ENCODE results near the gene PTPRT.

Gene PTPRT

GRCh38 chr20:42553374-42553773, 636.3 kb downstream of the PTPRT start:
- Histone ChIP-seq H3K9ac (ENCODE audit: low read depth, low read length) (no peak overlapping the region), H3K27me3 (ENCODE audit: insufficient read depth, low read length) (no peaks in the 10 kb centered on the region), H3K4me3 (ENCODE audit: low read length) (no peak overlapping the region), H3K27ac (ENCODE audit: low read length) (no peak overlapping the region), H3K9me3 (ENCODE audit: insufficient read depth, low read depth, low read length) (no peaks in the 10 kb centered on the region), H3K36me3 (ENCODE audit: insufficient read depth, low read depth, low read length) (no peaks in the 10 kb centered on the region), H3K4me1 (ENCODE audit: insufficient read depth, low read length) (no peaks in the 10 kb centered on the region)

- Histone ChIP-seq H3K36me3 (ENCODE audit: insufficient read depth, low read depth, low read length) (no peaks in the 10 kb centered on the region), H3K27me3 (ENCODE audit: insufficient read depth, low read length) (no peaks in the 10 kb centered on the region), H3K9ac (ENCODE audit: low read depth, low read length) (no peak overlapping the region), H3K9me3 (ENCODE audit: insufficient read depth, low read depth, low read length) (no peaks in the 10 kb centered on the region), H3K27ac (ENCODE audit: low read length) (no peak overlapping the region), H3K4me1 (ENCODE audit: insufficient read depth, low read length) (no peaks in the 10 kb centered on the region), H3K4me3 (ENCODE audit: low read length) (no peak overlapping the region)
These were observed 640.2 kb downstream of the PTPRT start for GRCh38 chr20:42549496-42549895.

- Histone ChIP-seq H3K36me3 (ENCODE audit: insufficient read depth, low read depth, low read length) (no peaks in the 10 kb centered on the region), H3K9ac (ENCODE audit: low read depth, low read length) (no peak overlapping the region), H3K27me3 (ENCODE audit: insufficient read depth, low read length) (no peaks in the 10 kb centered on the region), H3K9me3 (ENCODE audit: insufficient read depth, low read depth, low read length) (no peaks in the 10 kb centered on the region), H3K27ac (ENCODE audit: low read length) (no peak overlapping the region), H3K4me1 (ENCODE audit: insufficient read depth, low read length) (no peaks in the 10 kb centered on the region), H3K4me3 (ENCODE audit: low read length) (no peak overlapping the region)
These were observed 644.8 kb downstream of the PTPRT start for GRCh38 chr20:42544926-42545325.

GRCh38 chr20:42532831-42533230, 656.9 kb downstream of the PTPRT start:
- H3K27ac ChIP-seq (ENCODE audit: low read length): no peak overlapping the region
- H3K4me1 ChIP-seq (ENCODE audit: insufficient read depth, low read length): no peaks in the 10 kb centered on the region
- no peak overlapping the region for H3K4me3 ChIP-seq (ENCODE audit: low read length)
- H3K9me3 ChIP-seq (ENCODE audit: insufficient read depth, low read depth, low read length): no peaks in the 10 kb centered on the region
- H3K9ac ChIP-seq (ENCODE audit: low read depth, low read length): no peak overlapping the region
- no peaks in the 10 kb centered on the region for H3K27me3 ChIP-seq (ENCODE audit: insufficient read depth, low read length)
- no peaks in the 10 kb centered on the region for H3K36me3 ChIP-seq (ENCODE audit: insufficient read depth, low read depth, low read length)

GRCh38 chr20:42531508-42531961, 658.2 kb downstream of the PTPRT start:
- H3K27me3 ChIP-seq (ENCODE audit: insufficient read depth, low read length): no peaks in the 10 kb centered on the region
- H3K9ac ChIP-seq (ENCODE audit: low read depth, low read length): no peak overlapping the region
- H3K4me3 ChIP-seq (ENCODE audit: low read length): no peak overlapping the region

GRCh38 chr20:42530855-42531448, 658.8 kb downstream of the PTPRT start:
- Histone ChIP-seq H3K4me1 (ENCODE audit: insufficient read depth, low read length) (no peaks in the 10 kb centered on the region), H3K9me3 (ENCODE audit: insufficient read depth, low read depth, low read length) (no peaks in the 10 kb centered on the region), H3K36me3 (ENCODE audit: insufficient read depth, low read depth, low read length) (no peaks in the 10 kb centered on the region), H3K4me3 (ENCODE audit: low read length) (no peak overlapping the region), H3K27ac (ENCODE audit: low read length) (no peak overlapping the region), H3K9ac (ENCODE audit: low read depth, low read length) (no peak overlapping the region), H3K27me3 (ENCODE audit: insufficient read depth, low read length) (no peaks in the 10 kb centered on the region)

More at GRCh38 chr20:42531508-42531961, 658.2 kb downstream of the PTPRT start:
- no peaks in the 10 kb centered on the region for H3K4me1 ChIP-seq (ENCODE audit: insufficient read depth, low read length)
- no peaks in the 10 kb centered on the region for H3K9me3 ChIP-seq (ENCODE audit: insufficient read depth, low read depth, low read length)
- H3K36me3 ChIP-seq (ENCODE audit: insufficient read depth, low read depth, low read length): no peaks in the 10 kb centered on the region
- no peak overlapping the region for H3K27ac ChIP-seq (ENCODE audit: low read length)

- Histone ChIP-seq H3K36me3 (ENCODE audit: insufficient read depth, low read depth, low read length) (no peaks in the 10 kb centered on the region), H3K4me1 (ENCODE audit: insufficient read depth, low read length) (no peaks in the 10 kb centered on the region), H3K4me3 (ENCODE audit: low read length) (no peak overlapping the region), H3K27me3 (ENCODE audit: insufficient read depth, low read length) (no peaks in the 10 kb centered on the region), H3K9me3 (ENCODE audit: insufficient read depth, low read depth, low read length) (no peaks in the 10 kb centered on the region), H3K27ac (ENCODE audit: low read length) (no peak overlapping the region), H3K9ac (ENCODE audit: low read depth, low read length) (no peak overlapping the region)
These were observed 659.5 kb downstream of the PTPRT start for GRCh38 chr20:42530191-42530590.

GRCh38 chr20:42524058-42524457, 665.6 kb downstream of the PTPRT start:
- no peaks in the 10 kb centered on the region for H3K27me3 ChIP-seq (ENCODE audit: insufficient read depth, low read length)
- H3K4me1 ChIP-seq (ENCODE audit: insufficient read depth, low read length): no peaks in the 10 kb centered on the region
- H3K27ac ChIP-seq (ENCODE audit: low read length): no peak overlapping the region
- no peak overlapping the region for H3K9ac ChIP-seq (ENCODE audit: low read depth, low read length)
- H3K36me3 ChIP-seq (ENCODE audit: insufficient read depth, low read depth, low read length): no peaks in the 10 kb centered on the region
- no peak overlapping the region for H3K4me3 ChIP-seq (ENCODE audit: low read length)
- no peaks in the 10 kb centered on the region for H3K9me3 ChIP-seq (ENCODE audit: insufficient read depth, low read depth, low read length)

- Histone ChIP-seq H3K4me1 (ENCODE audit: insufficient read depth, low read length) (no peaks in the 10 kb centered on the region), H3K4me3 (ENCODE audit: low read length) (no peak overlapping the region), H3K36me3 (ENCODE audit: insufficient read depth, low read depth, low read length) (no peaks in the 10 kb centered on the region), H3K9ac (ENCODE audit: low read depth, low read length) (no peak overlapping the region), H3K27me3 (ENCODE audit: insufficient read depth, low read length) (no peaks in the 10 kb centered on the region), H3K9me3 (ENCODE audit: insufficient read depth, low read depth, low read length) (no peaks in the 10 kb centered on the region), H3K27ac (ENCODE audit: low read length) (no peak overlapping the region)
These were observed 673.0 kb downstream of the PTPRT start for GRCh38 chr20:42516692-42517091.

GRCh38 chr20:42510686-42511085, 679.0 kb downstream of the PTPRT start:
- Histone ChIP-seq H3K4me1 (ENCODE audit: insufficient read depth, low read length) (no peaks in the 10 kb centered on the region), H3K27ac (ENCODE audit: low read length) (no peak overlapping the region), H3K9ac (ENCODE audit: low read depth, low read length) (no peak overlapping the region), H3K36me3 (ENCODE audit: insufficient read depth, low read depth, low read length) (no peaks in the 10 kb centered on the region), H3K27me3 (ENCODE audit: insufficient read depth, low read length) (no peaks in the 10 kb centered on the region), H3K4me3 (ENCODE audit: low read length) (no peak overlapping the region), H3K9me3 (ENCODE audit: insufficient read depth, low read depth, low read length) (no peaks in the 10 kb centered on the region)

- Histone ChIP-seq H3K4me1 (ENCODE audit: insufficient read depth, low read length) (no peaks in the 10 kb centered on the region), H3K9ac (ENCODE audit: low read depth, low read length) (no peak overlapping the region), H3K9me3 (ENCODE audit: insufficient read depth, low read depth, low read length) (no peaks in the 10 kb centered on the region), H3K4me3 (ENCODE audit: low read length) (no peak overlapping the region), H3K27me3 (ENCODE audit: insufficient read depth, low read length) (no peaks in the 10 kb centered on the region), H3K36me3 (ENCODE audit: insufficient read depth, low read depth, low read length) (no peaks in the 10 kb centered on the region), H3K27ac (ENCODE audit: low read length) (no peak overlapping the region)
These were observed 681.8 kb downstream of the PTPRT start for GRCh38 chr20:42507874-42508273.

GRCh38 chr20:42506397-42506796, 683.3 kb downstream of the PTPRT start:
- Histone ChIP-seq H3K36me3 (ENCODE audit: insufficient read depth, low read depth, low read length) (no peaks in the 10 kb centered on the region), H3K9ac (ENCODE audit: low read depth, low read length) (no peak overlapping the region), H3K27me3 (ENCODE audit: insufficient read depth, low read length) (no peaks in the 10 kb centered on the region), H3K4me1 (ENCODE audit: insufficient read depth, low read length) (no peaks in the 10 kb centered on the region), H3K9me3 (ENCODE audit: insufficient read depth, low read depth, low read length) (no peaks in the 10 kb centered on the region), H3K4me3 (ENCODE audit: low read length) (no peak overlapping the region), H3K27ac (ENCODE audit: low read length) (no peak overlapping the region)

Measured in iPS-20b (cell line).